AG04450 (cell line): Measurements from ENCODE around the gene CNP. TPM values are rescaled to one million over a fixed set of nuclear protein-coding genes. Genes with fewer than 3 reads are reported as not detected.

Experiments
- CTCF ChIA-PET: fragments of 300-600, 350-600 bp; formaldehyde crosslinking; extraction: SDS; loops from one replicate; lab custom pipeline; 2022; ENCODE audit warnings: antibody characterized with exemption, inconsistent platforms; lab: Charles Lee
- POLR2A ChIA-PET: fragments of 350-600 bp; formaldehyde crosslinking; extraction: SDS; loops from one replicate; lab custom pipeline; 2021; ENCODE audit warnings: antibody characterized with exemption, inconsistent platforms; lab: Yijun Ruan, JAX
- DNase-seq: peaks from one replicate; pipeline ENCODE4 v3.0.0-alpha.2; 2011; ENCODE audit warnings: low read depth, low spot score
- H3K27ac ChIP-seq: one replicate; pipeline ENCODE4 v1.5.1; 2012; ENCODE audit warnings: low read depth, low read length, control low read depth
- H3K27me3 ChIP-seq: one replicate; pipeline ENCODE4 v1.6.0; 2012; ENCODE audit warnings: low read length; ENCODE audit not compliant: control insufficient read depth, insufficient read depth
- H3K4me3 ChIP-seq: 2 replicates; pipeline ENCODE4 v1.5.1; 2011; ENCODE audit warnings: mild to moderate bottlenecking, low read depth, low read length, control low read depth
- H3K9me3 ChIP-seq: 2 replicates; pipeline ENCODE4 v1.5.1; 2012; ENCODE audit warnings: low read length; ENCODE audit not compliant: control insufficient read depth, insufficient read depth
- polyA plus RNA-seq: library from polyadenylated mRNA; depleted of rRNA; stranded (reverse); fragments of >200 nt; gene quantifications from 2 replicates; pipeline ENCODE4 v1.2.3, GENCODE V29; 2011
- TF ChIP-seq, protein P1 (sequence below): IDR thresholded peaks from 2 replicates; pipeline ENCODE4 v1.5.1; 2011; ENCODE audit warnings: low read depth, low read length, control low read depth, inconsistent platforms

Gene CNP
- polyA plus RNA-seq, 1 experiment = 53.0 TPM

DNA sequence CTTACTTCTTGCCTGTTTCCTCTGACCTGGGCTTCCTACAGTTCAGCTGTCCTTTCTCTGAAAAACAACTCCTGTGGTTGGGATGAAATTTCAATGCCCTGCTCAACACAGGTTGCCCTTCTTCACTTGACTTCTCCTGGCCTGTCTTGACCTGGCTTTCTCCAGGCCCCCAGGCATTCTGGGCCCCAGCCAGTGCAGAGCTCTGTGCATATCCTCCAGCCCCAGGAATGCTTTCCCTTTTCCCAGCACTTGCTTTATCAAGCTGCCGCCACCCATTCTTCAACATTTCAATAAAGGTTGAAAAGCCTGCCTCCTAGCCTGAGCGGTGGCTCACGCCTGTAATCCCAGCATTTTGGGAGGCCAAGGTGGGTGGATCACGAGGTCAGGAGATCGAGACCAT is 25.4 kb upstream of the CNP start:
- CTCF ChIA-PET = interaction anchor here (0.6 kb wide), 1 partner anchor 156 kb away, joined by 3 read pairs; no protein-coding TSS in a partner anchor
- no peak overlapping the region for H3K27ac ChIP-seq
- POLR2A ChIA-PET = no interaction called here
- no peaks in the 10 kb centered on the region for H3K27me3 ChIP-seq
- no peak for DNase-seq
- TF ChIP-seq, protein P1, sequence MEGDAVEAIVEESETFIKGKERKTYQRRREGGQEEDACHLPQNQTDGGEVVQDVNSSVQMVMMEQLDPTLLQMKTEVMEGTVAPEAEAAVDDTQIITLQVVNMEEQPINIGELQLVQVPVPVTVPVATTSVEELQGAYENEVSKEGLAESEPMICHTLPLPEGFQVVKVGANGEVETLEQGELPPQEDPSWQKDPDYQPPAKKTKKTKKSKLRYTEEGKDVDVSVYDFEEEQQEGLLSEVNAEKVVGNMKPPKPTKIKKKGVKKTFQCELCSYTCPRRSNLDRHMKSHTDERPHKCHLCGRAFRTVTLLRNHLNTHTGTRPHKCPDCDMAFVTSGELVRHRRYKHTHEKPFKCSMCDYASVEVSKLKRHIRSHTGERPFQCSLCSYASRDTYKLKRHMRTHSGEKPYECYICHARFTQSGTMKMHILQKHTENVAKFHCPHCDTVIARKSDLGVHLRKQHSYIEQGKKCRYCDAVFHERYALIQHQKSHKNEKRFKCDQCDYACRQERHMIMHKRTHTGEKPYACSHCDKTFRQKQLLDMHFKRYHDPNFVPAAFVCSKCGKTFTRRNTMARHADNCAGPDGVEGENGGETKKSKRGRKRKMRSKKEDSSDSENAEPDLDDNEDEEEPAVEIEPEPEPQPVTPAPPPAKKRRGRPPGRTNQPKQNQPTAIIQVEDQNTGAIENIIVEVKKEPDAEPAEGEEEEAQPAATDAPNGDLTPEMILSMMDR = no peak
- H3K9me3 ChIP-seq = no peaks in the 10 kb centered on the region
- no peak overlapping the region for H3K4me3 ChIP-seq

DNA sequence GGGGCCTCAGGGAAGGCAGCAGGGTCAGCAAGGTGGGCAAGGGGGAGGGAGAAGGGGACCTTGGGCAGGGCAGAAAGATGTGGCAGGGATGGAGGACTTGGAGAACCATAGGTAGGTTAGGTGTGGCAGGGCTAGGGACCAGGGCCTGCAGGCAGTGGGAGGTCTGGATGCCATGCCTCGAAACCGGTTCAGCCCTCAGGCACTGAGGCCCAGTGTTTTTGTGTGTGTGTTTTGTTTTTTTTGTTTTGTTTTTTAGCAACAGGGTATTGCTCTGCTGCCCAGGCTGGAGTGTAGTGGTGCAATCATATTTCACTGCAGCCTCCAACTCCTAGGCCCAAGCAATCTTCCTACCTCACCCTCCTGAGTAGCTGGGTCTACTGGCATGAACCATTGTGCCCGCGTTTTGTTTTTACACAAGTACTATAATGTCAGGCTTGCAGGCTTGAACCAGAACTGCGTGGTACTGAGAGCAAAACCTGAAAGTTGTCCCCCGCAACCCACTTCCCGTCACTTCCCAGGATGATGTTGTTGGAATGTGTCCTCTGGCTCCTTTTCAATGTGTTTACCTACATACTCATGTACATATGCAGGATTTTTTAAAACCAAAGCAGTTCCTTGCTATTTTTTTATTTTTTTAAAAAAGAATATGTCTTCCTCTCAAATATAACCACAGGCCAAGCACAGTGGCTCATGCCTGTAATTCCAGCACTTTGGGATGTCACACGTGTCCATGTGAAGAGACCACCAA is 23.8 kb upstream of the CNP start:
- Histone ChIP-seq H3K4me3 (no peak overlapping the region), H3K27me3 (no peaks in the 10 kb centered on the region), H3K27ac (no peak overlapping the region), H3K9me3 (no peaks in the 10 kb centered on the region)
- CTCF ChIA-PET = interaction anchor here (1.2 kb wide), 1 partner anchor 12 kb away, joined by 5 read pairs; the partner anchor contains the start of gene ODAD4
- POLR2A ChIA-PET = no interaction called here
- TF ChIP-seq, protein P1 = no peak
- DNase-seq = no peak

DNA sequence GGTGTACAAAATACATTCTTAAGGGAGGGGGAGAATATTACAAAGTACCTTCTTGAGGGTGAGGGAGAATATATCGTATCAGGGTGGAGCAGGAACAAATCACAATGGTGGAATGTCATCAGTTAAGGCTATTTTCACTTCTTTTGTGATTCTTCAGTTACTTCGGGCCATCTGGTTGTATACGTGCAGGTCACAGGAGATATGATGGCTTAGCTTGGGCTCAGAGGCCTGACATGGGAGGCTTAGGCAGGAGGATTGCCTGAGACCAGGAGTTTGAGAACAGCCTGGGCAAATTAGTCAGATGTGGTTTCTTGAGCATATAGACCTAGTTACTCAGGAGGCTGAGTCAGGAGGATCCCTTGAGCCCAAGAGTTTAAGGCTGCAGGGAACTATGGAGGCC is 23.1 kb upstream of the CNP start:
- CTCF ChIA-PET = no interaction called here
- Histone ChIP-seq H3K27me3 (no peaks in the 10 kb centered on the region), H3K4me3 (no peak overlapping the region), H3K9me3 (no peaks in the 10 kb centered on the region), H3K27ac (no peak overlapping the region)
- POLR2A ChIA-PET = no interaction called here
- TF ChIP-seq, protein P1 = no peak
- DNase-seq = no peak

DNA sequence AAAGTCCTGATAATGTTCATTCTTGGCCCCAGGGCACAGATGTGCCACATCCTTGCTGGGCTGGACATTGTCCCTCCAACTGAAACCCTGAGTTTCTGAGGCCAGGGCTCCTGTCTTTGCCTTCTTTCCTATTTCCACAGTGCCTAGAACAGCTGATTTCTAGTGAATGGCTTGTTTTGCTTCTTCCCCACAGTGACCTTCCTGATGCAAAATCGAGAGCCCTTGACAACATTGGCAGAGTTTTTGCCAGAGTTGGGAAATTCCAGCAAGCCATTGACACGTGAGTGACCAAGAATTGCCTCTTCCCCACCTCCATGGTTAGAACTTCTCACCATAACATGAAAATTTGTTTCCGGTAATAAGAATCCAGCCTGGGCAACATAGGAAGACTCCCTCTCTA is 21.7 kb upstream of the CNP start:
- ChIA-PET POLR2A (no interaction called here), CTCF (interaction anchor here (0.9 kb wide), 1 partner anchor 18 kb away, joined by 8 read pairs; no protein-coding TSS in a partner anchor)
- Histone ChIP-seq H3K27ac (no peak overlapping the region), H3K27me3 (no peaks in the 10 kb centered on the region), H3K9me3 (no peaks in the 10 kb centered on the region), H3K4me3 (no peak overlapping the region)
- DNase-seq = no peak
- TF ChIP-seq, protein P1 = no peak

GRCh38 chr17:41948762-41949460 is 17.7 kb upstream of the CNP start:
- H3K27me3 ChIP-seq = no peaks in the 10 kb centered on the region
- no peak for DNase-seq
- CTCF ChIA-PET = no interaction called here
- no peak overlapping the region for H3K4me3 ChIP-seq
- TF ChIP-seq, protein P1 = no peak
- H3K27ac ChIP-seq = no peak overlapping the region
- POLR2A ChIA-PET = interaction anchor here (0.6 kb wide), 1 partner anchor 205 kb away, joined by 13 read pairs; no protein-coding TSS in a partner anchor
- H3K9me3 ChIP-seq = no peaks in the 10 kb centered on the region
